Measurements from ENCODE around the gene VPS37C. TPM values are rescaled to one million over a fixed set of nuclear protein-coding genes. Genes with fewer than 3 reads are reported as not detected.

The VPS37C gene
- total and polyA plus RNA-seq, 3 experiments from 2014 or later, result 1.3 to 10.3 (median 8.4) TPM

GRCh38 chr11:61080526-61080925, 80.7 kb downstream of the VPS37C start:
- Mint-ChIP-seq H3K36me3 (no peaks in the 10 kb centered on the region), H3K9me3 (peaks cover 0 to 3% (median 0%) of the 10 kb centered on the region in 5 donors), H3K4me1 (peaks cover 59 to 86% (median 82%) of the 10 kb centered on the region in 3 donors), H3K27ac (peak overlapping the region; percentile 94 to 98 (median 96)), H3K27me3 (peaks cover 0 to 1% of the 10 kb centered on the region in 2 donors), H3K4me3 (peak overlapping the region; percentile 73 to 89 (median 82))
- Histone ChIP-seq H3K27me3 (ENCODE audit: insufficient read depth, low read length, poor library complexity, severe bottlenecking) (no peaks in the 10 kb centered on the region), H3K36me3 (ENCODE audit: insufficient read depth, low read length) (no peaks in the 10 kb centered on the region), H3K9me3 (ENCODE audit: low read length) (no peaks in the 10 kb centered on the region), H3K4me1 (ENCODE audit: insufficient read depth, low read length) (peaks cover 79% of the 10 kb centered on the region), H3K4me3 (ENCODE audit: low read length) (peak overlapping the region; percentile 59), H3K27ac (ENCODE audit: low read depth, low read length) (no peak overlapping the region)
- ChIA-PET POLR2A (interaction anchor here (0.6 to 3.3 kb wide), 20 partner anchors 9 to 120 kb away, joined by 3 to 26 read pairs (median 5); partner anchors contain the start of gene CD6), CTCF (interaction anchor here (0.7 to 3.5 kb wide), 12 partner anchors 9 to 167 kb away, joined by 3 to 24 read pairs (median 6); partner anchors contain the start of genes CD5 and TMEM109)
- DNase-seq, result peak in 3 of 5 donors; percentile 22 to 67 (median 67)

Other genes with a start within 250 kb of the VPS37C start
- 100 to 1,000 TPM; 144 to 147 TPM for gene TMEM109, start 247.3 kb downstream of the VPS37C start, total RNA-seq
- gene TMEM109, start 247.3 kb downstream of the VPS37C start, polyA plus RNA-seq, result 396 TPM
- under 1 TPM; 0.68 to 0.73 TPM for gene TMEM132A, start 237.0 kb downstream of the VPS37C start, total RNA-seq
- gene TMEM132A, start 237.0 kb downstream of the VPS37C start, polyA plus RNA-seq, result not detected
- gene SLC15A3, start 209.2 kb downstream of the VPS37C start, total RNA-seq, result 1 to 10 TPM; 1.2 to 1.5 TPM
- gene SLC15A3, start 209.2 kb downstream of the VPS37C start, polyA plus RNA-seq, result not detected
- gene CD6, start 189.7 kb downstream of the VPS37C start, total RNA-seq, result 100 to 1,000 TPM; 229 to 233 TPM
- gene CD6, start 189.7 kb downstream of the VPS37C start, polyA plus RNA-seq, result 156 TPM
- 100 to 1,000 TPM; 169 to 175 TPM for gene CD5, start 58.9 kb downstream of the VPS37C start, total RNA-seq
- gene CD5, start 58.9 kb downstream of the VPS37C start, polyA plus RNA-seq, result 156 TPM
- not detected for gene PGA3, start 42.1 kb upstream of the VPS37C start, total RNA-seq
- gene PGA3, start 42.1 kb upstream of the VPS37C start, polyA plus RNA-seq, result not detected
- not detected for gene PGA4, start 60.9 kb upstream of the VPS37C start, total RNA-seq
- not detected for gene PGA4, start 60.9 kb upstream of the VPS37C start, polyA plus RNA-seq
- not detected for gene PGA5, start 79.7 kb upstream of the VPS37C start, total RNA-seq
- gene PGA5, start 79.7 kb upstream of the VPS37C start, polyA plus RNA-seq, result not detected
- gene VWCE, start 133.9 kb upstream of the VPS37C start, total RNA-seq, result 10 to 100 TPM; 11.3 to 12.4 TPM
- gene VWCE, start 133.9 kb upstream of the VPS37C start, polyA plus RNA-seq, result not detected
- gene DDB1, start 171.7 kb upstream of the VPS37C start, total RNA-seq, result 100 to 1,000 TPM; 302 to 307 TPM
- gene DDB1, start 171.7 kb upstream of the VPS37C start, polyA plus RNA-seq, result 120 TPM
- 10 to 100 TPM; 66.8 to 72.4 TPM for gene TKFC, start 171.8 kb upstream of the VPS37C start, total RNA-seq
- gene TKFC, start 171.8 kb upstream of the VPS37C start, polyA plus RNA-seq, result 31.8 TPM
- 10 to 100 TPM; 53.0 to 53.7 TPM for gene CYB561A3, start 200.5 kb upstream of the VPS37C start, total RNA-seq
- gene CYB561A3, start 200.5 kb upstream of the VPS37C start, polyA plus RNA-seq, result 62.1 TPM
- gene TMEM138, start 200.9 kb upstream of the VPS37C start, total RNA-seq, result 10 to 100 TPM; 74.4 to 75.1 TPM
- gene TMEM138, start 200.9 kb upstream of the VPS37C start, polyA plus RNA-seq, result 54.3 TPM
- 10 to 100 TPM; 16.8 to 17.5 TPM for gene TMEM216, start 231.2 kb upstream of the VPS37C start, total RNA-seq
- gene TMEM216, start 231.2 kb upstream of the VPS37C start, polyA plus RNA-seq, result 53.2 TPM